GM12892 (cell line): Measurements from ENCODE around the gene SIRT6.

Experiments
- POLR2A ChIP-seq: IDR thresholded peaks from 2 replicates; pipeline ENCODE4 v1.6.1; 2011; ENCODE audit warnings: low read depth, low read length, control low read depth
- POLR2AphosphoS5 ChIP-seq: IDR thresholded peaks from 2 replicates; pipeline ENCODE4 v1.6.1; 2011; ENCODE audit warnings: low read depth, low read length, control low read depth
- TAF1 ChIP-seq: IDR thresholded peaks from 2 replicates; pipeline ENCODE4 v1.6.1; 2011; ENCODE audit warnings: low read depth, mild to moderate bottlenecking, control low read depth, low read length, borderline replicate concordance

DNA sequence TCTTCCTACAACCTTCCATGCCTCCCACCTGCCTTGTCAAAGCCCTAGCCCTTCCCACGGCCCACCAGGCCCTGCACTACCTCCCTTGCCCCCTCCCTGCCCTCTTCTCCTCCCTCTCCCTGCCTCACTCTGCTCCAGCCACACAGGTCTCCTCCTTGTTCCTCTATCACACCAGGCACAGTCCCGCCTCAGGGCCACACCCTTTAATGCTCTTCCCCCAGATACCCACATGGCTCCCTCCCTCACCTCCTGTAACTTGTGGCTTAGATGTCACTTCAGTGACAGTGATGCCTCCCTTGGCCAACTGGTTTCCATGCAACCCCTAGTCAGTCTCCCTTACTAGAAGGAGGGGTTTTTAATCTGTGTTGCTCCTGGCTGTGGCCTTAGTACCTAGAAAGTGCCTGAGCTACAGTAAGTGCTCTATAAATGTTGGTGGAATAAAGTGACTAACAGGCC lies 1.3 kb downstream of the SIRT6 start:
- TF ChIP-seq POLR2A (no peak), POLR2AphosphoS5 (no peak), TAF1 (no peak)
